RWPE2 (cell line): ENCODE data around the gene TPR.

Source experiments
- ATAC-seq: fragments of 200-7000 bp; cut with Tn5 transposase; 3 replicates; pipeline ENCODE4 v1.9.1; 2021; ENCODE audit warnings: low read depth
- DNase-seq: peaks from one replicate; pipeline ENCODE4 v3.0.0-alpha.2; 2020; ENCODE audit warnings: low spot score
- H3K27ac ChIP-seq: fragments of 450-650 bp; 2 replicates; pipeline ENCODE4 v1.5.1; 2017; ENCODE audit warnings: mild to moderate bottlenecking; ENCODE audit not compliant: poor library complexity, severe bottlenecking
- H3K27me3 ChIP-seq: fragments of 250-450 bp; sonication (Bioruptor Pico); 2 replicates; pipeline ENCODE4 v1.5.1; 2021; ENCODE audit warnings: mild to moderate bottlenecking, moderate library complexity; ENCODE audit not compliant: insufficient read depth, poor library complexity, severe bottlenecking
- H3K36me3 ChIP-seq: fragments of 250-450 bp; sonication (Bioruptor Pico); 2 replicates; pipeline ENCODE4 v1.5.1; 2020; ENCODE audit warnings: low read depth, mild to moderate bottlenecking, moderate library complexity
- H3K4me1 ChIP-seq: fragments of 250-450 bp; sonication (Bioruptor Pico); 2 replicates; pipeline ENCODE4 v1.5.1; 2021; ENCODE audit warnings: mild to moderate bottlenecking, moderate library complexity; ENCODE audit not compliant: insufficient read depth, poor library complexity, severe bottlenecking
- H3K4me3 ChIP-seq: fragments of 250-450 bp; sonication (Bioruptor Pico); 2 replicates; pipeline ENCODE4 v1.5.1; 2021; ENCODE audit warnings: mild to moderate bottlenecking, moderate library complexity; ENCODE audit not compliant: severe bottlenecking
- H3K9me3 ChIP-seq: fragments of 250-450 bp; sonication (Bioruptor Pico); 2 replicates; pipeline ENCODE4 v1.5.1; 2021; ENCODE audit warnings: mild to moderate bottlenecking, moderate library complexity; ENCODE audit not compliant: severe bottlenecking
- CTCF ChIP-seq: fragments of 450-650 bp; IDR thresholded peaks from one replicate; pipeline ENCODE4 v1.5.1; 2017; ENCODE audit warnings: mild to moderate bottlenecking, moderate library complexity; ENCODE audit not compliant: poor library complexity, severe bottlenecking

Gene TPR

GRCh38 chr1:186391841-186392240 lies 16.8 kb upstream of the TPR start:
- no peaks in the 10 kb centered on the region for H3K4me1 ChIP-seq
- ATAC-seq (no peak), DNase-seq (no peak)
- H3K36me3 ChIP-seq = peaks cover 86% of the 10 kb centered on the region
- TF ChIP-seq CTCF = no peak
- H3K27me3 ChIP-seq = no peaks in the 10 kb centered on the region
- H3K27ac ChIP-seq = no peak overlapping the region
- H3K4me3 ChIP-seq = no peak overlapping the region
- no peaks in the 10 kb centered on the region for H3K9me3 ChIP-seq

- no peak for TF ChIP-seq CTCF
- DNase-seq = no peak
- no peak overlapping the region for H3K27ac ChIP-seq
- H3K36me3 ChIP-seq = peaks cover 89% of the 10 kb centered on the region
- no peaks in the 10 kb centered on the region for H3K4me1 ChIP-seq
- no peaks in the 10 kb centered on the region for H3K27me3 ChIP-seq
- no peak overlapping the region for H3K4me3 ChIP-seq
- ATAC-seq = no peak
- H3K9me3 ChIP-seq = no peaks in the 10 kb centered on the region
These were observed 15.9 kb upstream of the TPR start for GRCh38 chr1:186390925-186391324.

GRCh38 chr1:186386725-186387383 lies 11.8 kb upstream of the TPR start:
- H3K4me1 ChIP-seq = no peaks in the 10 kb centered on the region
- peaks cover 95% of the 10 kb centered on the region for H3K36me3 ChIP-seq
- no peak for DNase-seq
- H3K4me3 ChIP-seq = no peak overlapping the region
- no peak for ATAC-seq
- no peaks in the 10 kb centered on the region for H3K27me3 ChIP-seq
- no peaks in the 10 kb centered on the region for H3K9me3 ChIP-seq
- no peak for TF ChIP-seq CTCF
- no peak overlapping the region for H3K27ac ChIP-seq

- Histone ChIP-seq H3K4me3 (peak overlapping the region; percentile 55), H3K36me3 (peaks cover 43% of the 10 kb centered on the region), H3K27me3 (no peaks in the 10 kb centered on the region), H3K27ac (peak overlapping the region; percentile 81), H3K4me1 (peaks cover 17% of the 10 kb centered on the region), H3K9me3 (no peaks in the 10 kb centered on the region)
- no peak for TF ChIP-seq CTCF
- no peak for DNase-seq
- peak; percentile 28 for ATAC-seq
These were observed 871 bp upstream of the TPR start for GRCh38 chr1:186375929-186376319.
